Measurements from ENCODE around the gene AMY2B. TPM values are rescaled to one million over a fixed set of nuclear protein-coding genes. Genes with fewer than 3 reads are reported as not detected.
A peak's percentile ranks its signal among the peaks of the same experiment; 100 is the strongest.
"Not testable (repeated sequence)": the region's sequence is repeated elsewhere in the genome, so short reads cannot be mapped to it uniquely, and the experiment has no call there.

AMY2B gene
- total and polyA plus RNA-seq, 8 donors, result 318 to 2,598 (median 788) TPM

GRCh38 chr1:103616362-103616761 lies 45.0 kb downstream of the AMY2B start:
- 50 to 58% methylated on average over 2 of the region's 2 CpGs for WGBS, 2 donors
- intact Hi-C loops (cut with DNase I), result no loop called here
- peak; percentile 50 to 64 (median 55) for ATAC-seq

GRCh38 chr1:103616994-103617477 lies 45.6 kb downstream of the AMY2B start, which contains the start of gene AMY2A:
Gene AMY2A, plus strand, starts transcription at chr1:103617427. Its CDS starts 14 bp downstream, at chr1:103617441.
- H3K9me3 ChIP-seq; DNase-seq; FAIRE-seq; H3K27me3 ChIP-seq; H3K36me3 ChIP-seq; H3K4me1 ChIP-seq; intact Hi-C loops (cut with DNase I): not testable (repeated sequence)
- Histone ChIP-seq H3K4me3 (peak within 1 kb of the TSS in 3 of 4 donors; percentile 7 to 36 (median 35)), H3K27ac (peak within 1 kb of the TSS; percentile 16 to 84 (median 58))
- WGBS, 2 donors, result 43 to 47% methylated on average over 3 of the region's 3 CpGs
- ATAC-seq, result peak in 3 of 4 donors; percentile 44 to 63 (median 56)

More at GRCh38 chr1:103616362-103616761, 45.0 kb downstream of the AMY2B start:
- Histone ChIP-seq H3K4me3 (no peak overlapping the region), H3K27ac (peak overlapping the region; percentile 6 to 84 (median 37)), H3K27me3 (no peaks in the 10 kb centered on the region), H3K36me3 (no peaks in the 10 kb centered on the region), H3K4me1 (peaks cover 0 to 8% (median 6%) of the 10 kb centered on the region in 3 donors), H3K9me3 (no peaks in the 10 kb centered on the region)
- peak in 2 of 6 donors; percentile 14 to 38 for DNase-seq
- no peak for FAIRE-seq
- TF ChIP-seq CTCF (IDR thresholded peaks at IDR 0.05), result no peak

- H3K27ac ChIP-seq; H3K36me3 ChIP-seq; H3K4me3 ChIP-seq; FAIRE-seq; DNase-seq; H3K4me1 ChIP-seq; intact Hi-C loops (cut with DNase I); H3K9me3 ChIP-seq; H3K27me3 ChIP-seq: not testable (repeated sequence)
- WGBS, 2 donors, result 65% methylated on average over 3 of the region's 4 CpGs
- ATAC-seq, result peak; percentile 32 to 58 (median 48)
Measured at GRCh38 chr1:103627436-103627835, 56.0 kb downstream of the AMY2B start.

Other genes with a start within 250 kb of the AMY2B start
- gene RNPC3, start 45.9 kb upstream of the AMY2B start, total RNA-seq, result 10 to 100 TPM in 5 of 6 donors, 1 to 10 TPM in 1; 8.9 to 28.7 (median 21.1) TPM
- gene RNPC3, start 45.9 kb upstream of the AMY2B start, polyA plus RNA-seq, result 10 to 100 TPM; 11.5 to 31.8 TPM
- over 10,000 TPM in 1 of 6 donors, 1,000 to 10,000 TPM in 5; 1,431 to 10,733 (median 5,290) TPM for gene AMY2A, start 45.8 kb downstream of the AMY2B start, total RNA-seq
- gene AMY2A, start 45.8 kb downstream of the AMY2B start, polyA plus RNA-seq, result 1,000 to 10,000 TPM; 1,297 to 1,480 TPM
- 1 to 10 TPM in 2 of 6 donors, under 1 TPM in 4; 0.38 to 1.7 (median 0.66) TPM for gene AMY1A, start 84.2 kb downstream of the AMY2B start, total RNA-seq
- gene AMY1A, start 84.2 kb downstream of the AMY2B start, polyA plus RNA-seq, result not detected
- 1 to 10 TPM in 2 of 6 donors, under 1 TPM in 4; 0.32 to 1.6 (median 0.97) TPM for gene AMY1B, start 124.6 kb downstream of the AMY2B start, total RNA-seq
- 1 to 10 TPM in 1 of 2 donors, under 1 TPM in 1; 0.46 to 1.3 TPM for gene AMY1B, start 124.6 kb downstream of the AMY2B start, polyA plus RNA-seq
- under 1 TPM in 3 of 6 donors, not detected in 3; 0.12 to 0.43 (median 0.16) TPM for gene AMY1C, start 178.3 kb downstream of the AMY2B start, total RNA-seq
- gene AMY1C, start 178.3 kb downstream of the AMY2B start, polyA plus RNA-seq, result not detected